DMS 273 (cell line): ENCODE measurements around the gene ARHGAP27.
A peak's percentile ranks its signal among the peaks of the same experiment; 100 is the strongest.
"Not testable (repeated sequence)": the region's sequence is repeated elsewhere in the genome, so short reads cannot be mapped to it uniquely, and the experiment has no call there.

Experiments used
- DNase-seq: peaks from one replicate; lab custom pipeline; 2025; ENCODE audit not compliant: unreplicated experiment; lab: John Stamatoyannopoulos, UW

Gene ARHGAP27

GRCh38 chr17:45446872-45447625 is 14.4 kb upstream of the ARHGAP27 start:
- not testable (repeated sequence) for DNase-seq

- not testable (repeated sequence) for DNase-seq
Measured at GRCh38 chr17:45445901-45446743, 13.5 kb upstream of the ARHGAP27 start.

DNA sequence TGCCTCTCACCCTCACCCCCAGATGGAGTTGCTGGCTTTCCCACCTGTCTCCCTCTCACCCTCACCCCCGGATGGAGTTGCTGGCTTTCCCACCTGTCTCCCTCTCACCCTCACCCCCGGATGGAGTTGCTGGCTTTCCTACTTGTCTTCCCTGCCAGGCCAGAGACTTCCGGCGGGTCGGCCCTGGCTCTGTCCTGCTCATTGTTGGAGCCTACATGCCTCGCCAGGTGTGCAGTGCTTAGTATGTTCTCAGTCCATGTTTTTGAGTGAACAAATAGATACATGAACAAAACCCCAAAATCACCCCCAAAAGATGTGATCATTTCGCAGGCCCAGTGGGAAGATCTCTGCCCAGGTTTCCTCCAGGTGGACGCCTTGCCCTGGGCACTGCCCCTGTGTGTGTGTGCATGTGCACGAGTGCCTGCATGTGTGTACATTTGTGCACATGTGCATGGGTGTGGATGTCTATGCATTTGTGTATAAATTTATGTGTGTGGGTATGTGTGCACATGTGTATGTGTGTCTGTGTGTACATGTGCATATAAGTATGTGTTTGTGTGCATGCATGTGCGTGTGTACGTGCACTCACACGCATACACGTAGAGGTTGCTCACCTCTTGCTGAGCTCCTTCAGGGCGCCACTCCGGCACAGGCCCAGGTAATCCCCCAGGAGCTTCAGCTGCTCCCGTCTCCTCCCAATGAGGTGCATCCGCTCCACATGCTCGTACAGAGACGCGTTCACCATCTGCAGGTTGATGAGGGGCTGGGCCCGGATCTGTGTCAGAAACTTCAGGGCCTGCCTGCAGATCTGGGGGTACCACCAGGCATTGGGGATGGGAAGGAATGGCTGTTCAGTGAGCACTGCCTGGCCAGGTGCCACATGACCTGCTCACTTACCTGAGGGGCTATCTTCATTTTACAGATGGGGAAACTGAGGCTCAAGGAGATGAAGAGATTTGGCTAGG is 12.5 kb upstream of the ARHGAP27 start:
- not testable (repeated sequence) for DNase-seq

DNA sequence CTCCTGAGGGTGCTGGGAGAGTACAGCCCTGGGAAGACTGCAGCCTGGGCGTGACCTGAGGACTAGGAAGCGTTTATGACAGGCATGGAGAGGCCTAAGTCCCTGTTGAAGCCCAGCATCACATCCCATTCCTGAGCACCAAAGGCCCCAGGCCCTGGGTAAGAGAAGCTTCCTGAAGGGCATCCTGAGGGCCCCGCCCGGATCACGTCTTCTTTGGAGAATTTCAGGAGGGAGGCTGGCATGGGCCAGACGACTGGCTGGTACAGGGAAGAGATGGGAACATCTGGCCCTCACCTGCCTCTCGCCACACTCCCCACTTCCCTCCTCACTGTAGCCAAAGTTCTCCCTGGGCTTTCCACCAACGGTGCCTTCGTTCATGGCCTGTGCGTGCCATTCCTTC is 11.6 kb upstream of the ARHGAP27 start:
- DNase-seq: not testable (repeated sequence)

DNA sequence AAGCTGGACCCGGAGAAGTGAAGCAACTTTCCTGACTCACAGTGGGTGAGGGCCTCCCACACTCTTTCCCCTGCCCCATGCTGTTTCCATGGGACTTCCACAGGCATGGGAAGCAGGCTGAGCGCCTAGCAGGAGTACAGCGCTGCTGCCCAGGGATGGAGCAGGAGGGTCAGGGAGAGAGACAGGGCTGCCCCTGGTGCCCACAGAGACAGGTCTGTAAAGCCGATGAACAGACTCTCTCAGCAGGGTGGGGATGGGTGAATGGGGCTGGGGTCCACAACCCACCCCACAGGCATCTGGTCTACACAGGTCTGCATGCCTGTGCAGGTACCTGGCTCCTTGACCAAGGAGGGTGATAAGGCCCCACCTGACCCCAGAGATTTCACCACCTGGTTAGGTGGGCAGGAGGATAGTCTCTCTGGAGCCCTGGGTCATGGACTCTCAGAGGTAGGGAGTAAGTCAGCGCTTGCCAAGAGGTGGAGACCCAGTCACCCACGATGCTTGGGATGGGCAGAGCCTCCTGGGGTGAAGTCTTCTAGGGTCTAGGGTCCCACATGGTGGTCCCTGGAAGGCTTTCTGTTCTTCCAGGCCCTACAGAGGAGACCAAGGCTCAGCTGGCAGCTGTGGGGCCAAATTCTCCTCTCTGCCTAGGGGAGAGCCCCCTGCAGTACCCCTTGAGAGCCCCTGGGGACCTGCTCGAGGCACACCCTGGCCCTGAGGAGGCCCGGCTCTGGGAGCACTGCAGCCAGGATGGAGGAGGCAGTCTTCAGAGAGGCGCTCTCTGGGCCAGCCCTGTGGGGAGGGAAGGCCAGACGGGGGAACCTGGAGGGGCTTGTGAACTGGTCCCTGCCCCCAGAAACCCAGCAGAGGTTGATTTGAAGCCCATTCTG is 10.9 kb upstream of the ARHGAP27 start:
- not testable (repeated sequence) for DNase-seq

DNA sequence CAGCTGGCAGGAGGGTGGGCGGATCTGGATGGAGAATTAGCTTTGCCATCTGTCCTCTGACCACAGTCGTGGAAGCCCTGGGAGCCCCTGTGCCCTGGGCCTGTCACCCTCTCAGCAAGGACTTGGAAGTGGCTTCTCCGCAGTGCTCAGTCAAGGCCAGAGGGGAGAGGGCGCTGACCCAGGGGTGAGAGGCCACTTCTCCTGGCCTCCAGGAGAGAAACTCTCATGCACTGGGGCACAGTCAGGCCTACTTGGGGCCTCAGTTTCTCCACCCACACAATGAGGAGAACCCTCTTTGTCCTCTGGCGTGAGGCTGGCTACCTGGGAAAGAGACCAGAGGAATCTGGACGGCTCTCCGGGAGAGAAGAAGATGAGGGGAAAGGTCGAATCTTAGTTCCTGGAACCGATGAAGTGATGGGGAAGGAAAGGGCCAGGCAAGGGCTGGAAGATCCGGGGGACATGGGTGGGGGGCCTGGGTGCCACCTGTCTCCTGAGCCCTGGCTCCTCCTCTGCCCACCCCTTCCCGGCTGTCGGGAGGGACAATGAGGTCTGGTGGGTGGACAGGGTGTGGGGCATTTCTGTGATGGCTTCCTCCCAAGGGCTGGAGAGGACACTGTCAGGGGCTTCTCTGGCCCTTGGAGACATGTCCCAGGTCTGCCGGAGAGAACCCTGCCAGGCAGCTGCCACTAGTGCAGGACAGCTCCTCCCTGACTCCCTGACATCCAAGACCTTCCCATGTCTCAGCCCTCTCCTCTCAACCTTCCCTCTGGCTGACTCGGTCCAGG is 9.0 kb upstream of the ARHGAP27 start:
- peak; percentile 66 for DNase-seq

GRCh38 chr17:45440839-45441515 is 8.3 kb upstream of the ARHGAP27 start:
- peak; percentile 48 for DNase-seq

- DNase-seq: peak; percentile 56
Measured at GRCh38 chr17:45440161-45440778, 7.6 kb upstream of the ARHGAP27 start.

GRCh38 chr17:45438931-45439610 is 6.4 kb upstream of the ARHGAP27 start:
- no peak for DNase-seq

DNA sequence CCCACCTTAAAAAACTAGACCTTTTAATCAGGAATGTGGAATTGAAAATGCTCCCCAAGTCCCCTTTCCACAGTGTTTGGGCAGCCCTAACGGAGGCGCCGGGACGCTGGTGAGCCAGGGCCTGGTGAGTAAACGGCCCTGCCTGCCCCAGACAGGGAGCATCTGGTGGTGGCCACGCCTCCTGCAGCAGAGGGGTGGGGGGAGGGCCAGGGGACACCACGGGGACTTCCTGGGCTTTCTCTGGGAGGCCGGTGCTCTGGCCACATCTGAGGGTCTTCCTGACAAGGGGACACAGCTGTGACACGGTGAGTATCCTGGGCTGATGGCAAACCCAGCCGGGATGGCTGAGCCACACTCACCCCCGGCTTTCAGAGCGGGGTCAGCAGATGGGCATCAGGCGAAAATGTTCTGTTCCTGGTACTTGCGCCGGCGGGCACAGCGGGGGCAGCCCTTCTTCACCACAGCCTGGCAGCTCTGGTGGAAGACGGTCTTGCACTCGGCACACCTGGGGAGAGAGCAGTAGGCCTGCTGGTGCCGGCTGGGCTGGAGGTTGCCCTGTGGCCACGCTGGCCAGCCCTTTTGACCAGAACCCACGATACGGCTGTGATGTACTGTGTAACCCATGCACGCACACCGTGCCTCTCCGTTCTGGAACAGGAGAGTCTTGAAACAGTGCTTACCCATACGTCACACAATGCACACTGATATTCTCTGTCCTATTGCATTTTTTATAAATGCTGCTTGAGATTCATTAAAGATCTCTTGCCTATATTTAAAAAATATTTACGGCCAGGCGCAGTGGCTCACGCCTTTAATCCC is 5.0 kb upstream of the ARHGAP27 start:
- DNase-seq: no peak

DNA sequence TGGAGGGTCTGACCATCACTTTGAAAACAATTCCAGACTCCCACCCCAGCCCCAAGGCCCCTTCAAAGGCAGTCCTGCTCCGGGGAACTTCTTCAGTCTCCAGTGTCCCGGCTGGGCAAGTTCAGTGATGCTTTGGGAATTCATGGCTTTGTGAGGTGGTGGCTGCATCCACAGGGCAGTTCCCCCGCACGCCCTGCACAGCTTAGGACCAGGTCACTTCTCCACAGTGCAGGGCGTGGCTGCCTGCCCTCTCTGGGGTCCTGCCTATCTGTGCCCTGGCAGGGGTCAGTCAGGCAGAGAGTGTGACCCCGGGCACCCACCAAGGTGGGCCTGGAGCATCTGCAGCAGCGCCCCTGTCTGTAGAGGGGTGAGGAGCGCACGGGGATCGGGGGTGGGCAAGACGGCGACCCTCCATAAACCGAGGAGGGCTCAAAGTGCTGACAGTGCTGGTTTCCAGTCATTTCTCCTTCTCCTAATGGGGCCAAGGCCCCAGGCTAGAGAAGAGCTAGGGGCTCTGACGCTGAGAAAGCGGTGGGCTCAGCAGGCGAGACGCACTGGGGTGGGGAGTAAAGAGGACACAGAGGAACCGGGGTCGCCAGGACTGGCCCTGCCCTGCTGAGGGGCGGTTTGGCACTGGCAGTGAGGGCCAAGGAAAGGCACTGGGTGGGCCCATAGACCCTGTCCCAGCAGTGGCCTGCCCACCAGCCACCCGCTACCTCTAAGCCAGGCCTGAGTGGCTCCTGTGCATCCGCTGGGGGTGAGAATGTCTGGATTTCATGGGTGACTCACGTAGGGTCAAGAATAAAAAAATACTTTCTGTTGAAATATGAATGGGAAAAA is 4.2 kb upstream of the ARHGAP27 start:
- DNase-seq: no peak

- DNase-seq: no peak
Measured at GRCh38 chr17:45436161-45436560, 3.5 kb upstream of the ARHGAP27 start.

GRCh38 chr17:45435481-45435880 is 2.8 kb upstream of the ARHGAP27 start:
- DNase-seq: peak; percentile 28

GRCh38 chr17:45433159-45433535 is 477 bp upstream of the ARHGAP27 start:
- no peak for DNase-seq

DNA sequence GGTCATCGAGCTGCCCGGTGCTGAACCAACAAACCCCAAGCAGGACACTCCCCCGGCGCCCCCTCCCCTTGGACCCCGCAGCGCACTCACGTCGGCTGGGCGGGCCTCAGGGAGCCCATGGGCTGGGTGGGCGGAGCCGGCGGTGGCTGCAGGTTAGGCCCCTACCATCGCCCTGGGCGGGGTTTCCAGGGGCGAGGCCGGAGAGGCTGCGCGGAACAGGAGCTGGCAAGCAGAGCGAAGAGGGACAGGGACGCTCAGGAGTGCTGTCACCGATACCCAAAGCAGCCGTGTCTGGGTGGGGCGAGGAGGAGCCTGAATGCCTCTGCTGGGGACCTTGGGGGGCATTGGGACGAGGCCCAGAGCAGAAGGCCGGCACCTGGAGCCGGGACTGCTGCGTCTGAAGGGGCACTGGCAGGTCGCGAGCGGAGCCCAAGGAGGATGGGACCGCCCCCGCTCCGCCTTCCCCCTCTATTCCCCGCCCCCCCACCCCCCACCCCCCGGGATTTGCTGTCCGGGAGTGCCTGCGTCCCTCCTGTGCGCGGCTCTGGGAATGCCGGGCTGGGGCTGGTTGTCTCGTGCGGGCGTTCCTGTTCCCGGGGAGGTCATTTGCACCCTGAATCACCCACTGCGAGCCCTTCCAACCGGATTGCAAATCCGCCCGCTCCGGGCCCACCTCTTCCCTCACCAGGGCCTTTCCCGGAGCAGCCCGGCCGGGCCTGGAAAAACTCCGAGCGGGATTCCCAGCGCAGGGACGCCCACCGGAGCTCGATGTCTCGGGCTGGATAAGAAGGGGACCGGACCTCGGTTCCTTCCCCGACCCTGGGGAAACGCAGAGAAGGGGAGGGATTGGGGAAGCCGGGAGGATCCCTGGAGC is 902 bp downstream of the ARHGAP27 start:
- peak; percentile 83 for DNase-seq
